IMR-90 (cell line): ENCODE measurements around the gene SLC12A6. TPM values are rescaled to one million over a fixed set of nuclear protein-coding genes. Genes with fewer than 3 reads are reported as not detected.

Experiments used
- ATAC-seq: fragments of 200-7000 bp; cut with Tn5 transposase; 2 replicates; pipeline ENCODE4 v1.9.1; 2020; ENCODE audit warnings: low read depth, mild to moderate bottlenecking, moderate library complexity
- BruUV-seq: library from RNA; stranded (reverse); fragments of 400-500 nt; replicated peaks from 2 replicates; lab custom pipeline; 2021; lab: Mats Ljungman, UMichigan
- CTCF ChIA-PET: fragments of 300-600 bp; formaldehyde crosslinking; extraction: SDS; loops from one replicate; lab custom pipeline; 2021; ENCODE audit warnings: antibody characterized with exemption; lab: Yijun Ruan, JAX
- POLR2A ChIA-PET: fragments of 300-600 bp; sonication (Branson Sonifier 250); formaldehyde crosslinking; loops from one replicate; lab custom pipeline; 2022; ENCODE audit warnings: antibody characterized with exemption; ENCODE audit not compliant: unreplicated experiment; lab: Charles Lee
- DNase-seq: peaks from one replicate; pipeline ENCODE4 v3.0.0; 2013
- H2AFZ ChIP-seq: replicated peaks from 2 replicates; pipeline ENCODE3; 2013; ENCODE audit warnings: low read length, mild to moderate bottlenecking; ENCODE audit not compliant: poor library complexity
- H2AK5ac ChIP-seq: 2 replicates; pipeline ENCODE4 v1.6.1; 2013; ENCODE audit warnings: low read depth, low read length, inconsistent platforms
- H2AK9ac ChIP-seq: replicated peaks from 2 replicates; pipeline ENCODE3; 2013; ENCODE audit warnings: mild to moderate bottlenecking, low read depth, low read length, moderate library complexity; ENCODE audit not compliant: poor library complexity
- H2BK120ac ChIP-seq: 2 replicates; pipeline ENCODE4 v1.6.1; 2013; ENCODE audit warnings: low read depth, low read length, inconsistent platforms
- H2BK15ac ChIP-seq: 3 replicates; pipeline ENCODE4 v1.6.1; 2013; ENCODE audit warnings: low read depth, low read length, inconsistent platforms
- H2BK20ac ChIP-seq: 2 replicates; pipeline ENCODE4 v1.6.1; 2013; ENCODE audit warnings: low read depth, mild to moderate bottlenecking, inconsistent platforms, low read length, moderate library complexity
- H2BK5ac ChIP-seq: 2 replicates; pipeline ENCODE4 v1.6.1; 2013; ENCODE audit warnings: mild to moderate bottlenecking, low read depth, low read length, inconsistent platforms; ENCODE audit not compliant: poor library complexity, severe bottlenecking
- H3K14ac ChIP-seq: replicated peaks from 2 replicates; pipeline ENCODE4 v1.6.1; 2013; ENCODE audit warnings: low read depth, low read length, inconsistent platforms
- H3K18ac ChIP-seq: 2 replicates; pipeline ENCODE4 v1.6.1; 2013; ENCODE audit warnings: low read depth, low read length, control low read depth
- H3K23ac ChIP-seq: 2 replicates; pipeline ENCODE4 v1.6.1; 2013; ENCODE audit warnings: low read depth, low read length, inconsistent platforms
- H3K27ac ChIP-seq: 2 replicates; pipeline ENCODE4 v1.5.1; 2013; ENCODE audit warnings: mild to moderate bottlenecking, control low read depth, low read length; ENCODE audit not compliant: insufficient read depth
- H3K27me3 ChIP-seq: 2 replicates; pipeline ENCODE4 v1.6.1; 2013; ENCODE audit warnings: low read length; ENCODE audit not compliant: control insufficient read depth, insufficient read depth
- H3K36me3 ChIP-seq: 2 replicates; pipeline ENCODE4 v1.6.1; 2013; ENCODE audit warnings: low read length, mixed read lengths; ENCODE audit not compliant: control insufficient read depth, insufficient read depth
- H3K4ac ChIP-seq: 2 replicates; pipeline ENCODE4 v1.6.1; 2013; ENCODE audit warnings: low read depth, low read length, inconsistent platforms
- H3K4me1 ChIP-seq: 2 replicates; pipeline ENCODE4 v1.6.1; 2013; ENCODE audit warnings: low read length, mixed read lengths; ENCODE audit not compliant: control insufficient read depth, insufficient read depth
- H3K4me2 ChIP-seq: 2 replicates; pipeline ENCODE4 v1.6.1; 2013; ENCODE audit warnings: low read depth, mild to moderate bottlenecking, control low read depth, low read length, moderate library complexity
- H3K4me3 ChIP-seq: 2 replicates; pipeline ENCODE4 v1.5.1; 2013; ENCODE audit warnings: low read depth, mild to moderate bottlenecking, control low read depth, low read length, moderate library complexity; ENCODE audit not compliant: insufficient read depth
- H3K56ac ChIP-seq: 2 replicates; pipeline ENCODE4 v1.6.1; 2013; ENCODE audit warnings: low read length, inconsistent platforms; ENCODE audit not compliant: insufficient read depth; ENCODE audit errors: extremely low read depth
- H3K79me1 ChIP-seq, 2 experiments: 2 replicates each; pipeline ENCODE4 v1.6.1; 2013; ENCODE audit warnings: low read length in 2 of 2, inconsistent platforms in 1 of 2, low read depth in 1 of 2
- H3K9ac ChIP-seq: 2 replicates; pipeline ENCODE4 v1.6.1; 2013; ENCODE audit warnings: low read depth, low read length, control low read depth
- H3K9me1 ChIP-seq: 2 replicates; pipeline ENCODE4 v1.6.1; 2013; ENCODE audit warnings: low read length, inconsistent platforms; ENCODE audit not compliant: insufficient read depth
- H3K9me3 ChIP-seq: 2 replicates; pipeline ENCODE4 v1.6.1; 2013; ENCODE audit warnings: low read length; ENCODE audit not compliant: control insufficient read depth, insufficient read depth
- H4K20me1 ChIP-seq: 2 replicates; pipeline ENCODE4 v1.6.1; 2013; ENCODE audit warnings: low read length, inconsistent platforms; ENCODE audit not compliant: insufficient read depth
- H4K5ac ChIP-seq: 2 replicates; pipeline ENCODE4 v1.6.1; 2013; ENCODE audit warnings: mild to moderate bottlenecking, low read depth, low read length, control low read depth
- H4K8ac ChIP-seq, 2 experiments: 2 replicates each; pipeline ENCODE4 v1.6.1; 2013; ENCODE audit warnings: low read depth in 2 of 2, low read length in 2 of 2, control low read depth in 1 of 2, inconsistent platforms in 1 of 2
- H4K91ac ChIP-seq: 2 replicates; pipeline ENCODE4 v1.6.1; 2013; ENCODE audit warnings: low read depth, low read length, inconsistent platforms; ENCODE audit not compliant: insufficient read depth
- BHLHE40 ChIP-seq: fragments of 150-350 bp; IDR thresholded peaks from 2 replicates; pipeline ENCODE4 v1.6.1; 2016; ENCODE audit warnings: mild to moderate bottlenecking, low read depth, low read length
- WGBS, 2 experiments: methylation state at CpG; one replicate each; pipeline versions ENCODE4 v1.1.5 to v1.1.7; 2013; ENCODE audit warnings: missing lambda C conversion rate in 2 of 2; ENCODE audit not compliant: insufficient read length in 1 of 2; ENCODE audit errors: extremely low coverage in 2 of 2; 5-methylcytosine and 5-hydroxymethylcytosine counted together
- dilution Hi-C: fragments of 300-500 bp; cut with HindIII; formaldehyde crosslinking; loops from one replicate; pipeline ENCODE4 v1.14.3; 2018; ENCODE audit warnings: low sequenced_read_pairs; ENCODE audit not compliant: unreplicated experiment
- in situ Hi-C: fragments of 300-500 bp; cut with MboI; formaldehyde crosslinking; loops from 3 replicates; pipeline ENCODE4 v1.14.3; 2019; ENCODE audit warnings: low sequenced_read_pairs, inconsistent platforms, mixed read lengths
- intact Hi-C: fragments of 100-400 bp; cut with micrococcal nuclease; formaldehyde crosslinking; loops from 2 replicates; pipeline ENCODE4 v1.10.0; 2022
- polyA plus RNA-seq, 3 experiments: library from polyadenylated mRNA; depleted of rRNA; stranded (reverse); fragments of >200 nt; gene quantifications; 2 replicates each; pipeline ENCODE4 v1.2.3, GENCODE V29; 2012; ENCODE audit warnings: low replicate concordance in 1 of 3
- total RNA-seq: library from RNA; depleted of rRNA; stranded (reverse); fragments of >200 nt; gene quantifications from 2 replicates; pipeline ENCODE4 v1.2.3, GENCODE V29; 2012

The SLC12A6 gene
- total and polyA plus RNA-seq, 2 of the 4 experiments (the other 2 are of a cell fraction): 7.7 to 10.2 TPM

DNA sequence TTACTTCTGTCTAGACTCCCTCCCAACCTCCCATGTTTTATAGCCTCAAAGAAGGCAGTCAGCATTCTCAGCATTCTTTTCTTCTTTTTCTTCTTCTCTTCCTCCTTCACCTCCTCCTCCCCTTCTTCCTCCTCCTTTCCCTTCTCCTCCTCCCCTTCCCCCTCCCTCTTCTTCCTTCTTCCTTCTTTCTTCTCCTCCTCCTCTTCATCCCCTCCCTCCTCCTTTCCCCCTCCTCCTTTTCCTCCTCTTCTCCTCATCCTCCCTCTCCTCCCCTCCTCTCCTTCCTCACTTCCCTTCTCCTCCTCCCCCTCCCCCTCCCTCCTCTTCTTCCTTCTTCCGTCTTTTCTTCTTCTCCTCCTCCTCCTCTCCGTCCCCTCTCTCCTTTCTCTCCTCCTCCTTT is 33.1 kb upstream of the SLC12A6 start:
- peaks cover 3% of the 10 kb centered on the region for H3K9me1 ChIP-seq
- no peak overlapping the region for H3K9ac ChIP-seq
- 0 out of 2 replicates have a peak, but pooled peaks cover 3% of the 10 kb centered on the region for H3K4me1 ChIP-seq
- TF ChIP-seq BHLHE40: no peak
- no peaks in the 10 kb centered on the region for H3K9me3 ChIP-seq
- 55% methylated on average over 2 of the region's 2 CpGs; no CpG with 5 or more reads in 1 of the 2 experiments for WGBS, 2 experiments
- no peak overlapping the region for H2BK20ac ChIP-seq
- H2AK5ac ChIP-seq: no peak overlapping the region
- POLR2A ChIA-PET: no interaction called here
- dilution Hi-C loops (no loop called here), in situ Hi-C loops (no loop called here), intact Hi-C loops (no loop called here)
- H4K5ac ChIP-seq: no peak overlapping the region
- H3K14ac ChIP-seq: no peak overlapping the region
- H3K27me3 ChIP-seq: no peaks in the 10 kb centered on the region
- H4K20me1 ChIP-seq: peaks cover 4% of the 10 kb centered on the region; the same call in 1 of the 2 replicates
- no TSS peak for BruUV-seq
- H3K18ac ChIP-seq: no peak overlapping the region
- H4K8ac ChIP-seq: no peak overlapping the region
- H3K4ac ChIP-seq: no peak overlapping the region
- no peak overlapping the region for H3K4me2 ChIP-seq
- CTCF ChIA-PET: no interaction called here
- H2AFZ ChIP-seq: no peak overlapping the region
- H3K36me3 ChIP-seq: no peaks in the 10 kb centered on the region
- H3K56ac ChIP-seq: no peak overlapping the region
- no peak overlapping the region for H3K23ac ChIP-seq
- no peak overlapping the region for H2BK120ac ChIP-seq
- H3K79me1 ChIP-seq: peaks cover 11 to 23% of the 10 kb centered on the region in 2 experiments; a peak in 3 of 4 replicates
- no peak overlapping the region for H3K27ac ChIP-seq
- H3K4me3 ChIP-seq: no peak overlapping the region
- H2BK5ac ChIP-seq: no peak overlapping the region
- no peak overlapping the region for H2BK15ac ChIP-seq
- DNase-seq (no peak), ATAC-seq (no peak)
- no peak overlapping the region for H4K91ac ChIP-seq
- H2AK9ac ChIP-seq: no peak overlapping the region
